Body of pancreas (tissue), 4 donors: Measurements from ENCODE around the gene FOXL2. TPM values are rescaled to one million over a fixed set of nuclear protein-coding genes. Genes with fewer than 3 reads are reported as not detected.

ENCODE experiments used
- ATAC-seq: fragments of 150-250 bp; one replicate; pipeline ENCODE4 v1.9.1; 2016
- DNase-seq, 4 donors: peaks; one replicate each; pipeline ENCODE4 v3.0.0-alpha.2; 2019
- H3K27ac ChIP-seq, 4 donors: fragments of 200-600 bp; sonication (generic); 1 replicate in 3 of 4; 2 replicates in 1 of 4; pipeline versions ENCODE4 v1.5.1 to v1.6.1; 2016 to 2019; ENCODE audit warnings: mild to moderate bottlenecking in 1 of 4, mixed read lengths in 1 of 4, moderate library complexity in 1 of 4
- H3K27me3 ChIP-seq, 2 donors: fragments of 200-600 bp; sonication (generic); one replicate each; pipeline ENCODE4 v1.6.0; 2016; ENCODE audit warnings: mild to moderate bottlenecking in 1 of 2
- H3K36me3 ChIP-seq, 2 donors: fragments of 200-600 bp; sonication (generic); replicated peaks in 1 of 2; 2 replicates each; pipeline ENCODE4 v1.5.1; 2016; ENCODE audit warnings: low read depth in 2 of 2; ENCODE audit not compliant: insufficient read depth in 1 of 2
- H3K4me1 ChIP-seq: fragments of 200-600 bp; sonication (generic); one replicate; pipeline ENCODE4 v1.6.0; 2016
- H3K4me3 ChIP-seq, 2 donors: fragments of 200-600 bp; sonication (generic); 1 replicate in 1 of 2; 2 replicates in 1 of 2; pipeline ENCODE4 v1.5.1; 2016 to 2019
- H3K9me3 ChIP-seq, 3 donors: fragments of 200-600 bp; sonication (generic); 1 replicate in 2 of 3; 2 replicates in 1 of 3; pipeline ENCODE4 v1.5.1; 2016
- POLR2A ChIP-seq, 3 donors: fragments of 450-650 bp; IDR thresholded peaks; one replicate each; pipeline ENCODE4 v1.6.1; 2016; ENCODE audit warnings: antibody characterized with exemption in 3 of 3, mild to moderate bottlenecking in 2 of 3
- WGBS, 2 donors: methylation state at CpG; one replicate each; pipeline ENCODE4 v1.1.5; 2017; 5-methylcytosine and 5-hydroxymethylcytosine counted together
- intact Hi-C: fragments of 100-400 bp; cut with DNase I; formaldehyde crosslinking; loops from one replicate; pipeline ENCODE4 v1.15.1; 2023
- total RNA-seq, 2 donors: library from RNA; depleted of rRNA; stranded (reverse); fragments of >200 nt; gene quantifications; one replicate each; pipeline ENCODE4 v1.1.0, GENCODE V29; 2016
- TF ChIP-seq, protein P1 (sequence below), 7 experiments: fragments of 450-650 bp in 4 of 7; fragments of 200-600 bp in 3 of 7; sonication (generic) in 3 of 7; IDR thresholded peaks; one replicate each; pipeline ENCODE4 v1.5.1; 2016 to 2019; ENCODE audit warnings: antibody characterized with exemption in 7 of 7

Gene FOXL2
- total RNA-seq, 2 donors from 2014 or later, result 0.26 TPM; not detected in 1

DNA sequence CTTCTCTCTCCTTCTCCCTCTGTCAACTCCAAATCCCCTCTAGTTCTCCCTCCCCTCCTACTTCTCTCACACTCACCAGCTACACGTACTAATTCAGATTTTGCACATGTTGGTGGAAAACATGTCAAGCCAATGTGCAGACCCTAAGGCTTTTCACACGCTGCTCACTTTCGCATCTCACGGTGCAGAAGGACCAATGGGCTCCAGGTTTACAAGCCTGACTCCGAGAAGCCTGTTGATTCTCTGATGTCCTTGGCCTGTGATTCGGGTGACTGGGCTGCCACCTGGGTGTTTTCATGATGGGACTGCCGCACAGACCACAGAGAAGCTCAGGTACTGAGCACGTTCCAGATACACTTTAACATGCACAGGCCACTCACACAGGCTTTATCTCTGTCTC, 3.8 kb upstream of the FOXL2 start:
- peaks cover 32% of the 10 kb centered on the region for H3K4me1 ChIP-seq
- DNase-seq (no peak), ATAC-seq (no peak)
- H3K36me3 ChIP-seq, result no peaks in the 10 kb centered on the region
- H3K27me3 ChIP-seq, result peaks cover 0 to 41% of the 10 kb centered on the region in 2 donors
- TF ChIP-seq, protein P1, sequence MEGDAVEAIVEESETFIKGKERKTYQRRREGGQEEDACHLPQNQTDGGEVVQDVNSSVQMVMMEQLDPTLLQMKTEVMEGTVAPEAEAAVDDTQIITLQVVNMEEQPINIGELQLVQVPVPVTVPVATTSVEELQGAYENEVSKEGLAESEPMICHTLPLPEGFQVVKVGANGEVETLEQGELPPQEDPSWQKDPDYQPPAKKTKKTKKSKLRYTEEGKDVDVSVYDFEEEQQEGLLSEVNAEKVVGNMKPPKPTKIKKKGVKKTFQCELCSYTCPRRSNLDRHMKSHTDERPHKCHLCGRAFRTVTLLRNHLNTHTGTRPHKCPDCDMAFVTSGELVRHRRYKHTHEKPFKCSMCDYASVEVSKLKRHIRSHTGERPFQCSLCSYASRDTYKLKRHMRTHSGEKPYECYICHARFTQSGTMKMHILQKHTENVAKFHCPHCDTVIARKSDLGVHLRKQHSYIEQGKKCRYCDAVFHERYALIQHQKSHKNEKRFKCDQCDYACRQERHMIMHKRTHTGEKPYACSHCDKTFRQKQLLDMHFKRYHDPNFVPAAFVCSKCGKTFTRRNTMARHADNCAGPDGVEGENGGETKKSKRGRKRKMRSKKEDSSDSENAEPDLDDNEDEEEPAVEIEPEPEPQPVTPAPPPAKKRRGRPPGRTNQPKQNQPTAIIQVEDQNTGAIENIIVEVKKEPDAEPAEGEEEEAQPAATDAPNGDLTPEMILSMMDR (IDR thresholded peaks at IDR 0.05), result no peak
- no peak for TF ChIP-seq POLR2A (IDR thresholded peaks at IDR 0.05)
- no peak overlapping the region for H3K4me3 ChIP-seq
- H3K9me3 ChIP-seq, result no peaks in the 10 kb centered on the region
- 90 to 96% methylated on average over 6 to 8 of the region's 8 CpGs for WGBS, 2 donors
- no peak overlapping the region for H3K27ac ChIP-seq
- intact Hi-C loops, result no loop called here

DNA sequence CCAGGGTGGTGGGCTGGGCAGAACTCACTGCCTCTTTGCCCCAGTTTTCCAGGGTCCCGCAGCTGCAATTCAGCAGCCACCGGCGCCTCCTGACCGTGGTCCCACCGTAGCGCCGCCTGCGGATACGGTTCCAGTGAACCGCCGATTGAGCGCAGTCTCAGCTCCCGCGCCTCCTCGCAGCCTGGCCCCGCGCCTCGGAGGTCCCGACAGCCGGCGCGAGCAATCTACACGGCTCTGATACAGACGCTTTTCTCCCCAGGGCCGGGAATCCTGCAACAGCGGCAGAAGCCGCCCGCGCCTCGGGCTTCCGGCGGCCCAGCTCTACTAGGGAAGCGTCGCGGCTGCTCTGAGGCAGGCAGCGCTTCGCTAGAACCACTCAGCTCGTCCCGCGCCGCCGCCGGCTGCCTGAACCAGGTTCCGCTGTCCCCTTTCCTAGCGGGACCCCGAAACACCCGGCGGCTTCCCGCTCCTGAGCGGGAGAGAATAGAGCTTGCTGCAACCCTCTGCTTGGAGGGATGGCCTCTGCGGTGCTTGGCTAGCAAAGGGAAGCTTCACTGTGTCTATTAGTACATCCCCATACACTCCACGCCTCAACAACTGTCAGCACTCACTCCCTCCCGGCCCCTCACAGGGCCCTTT, 3.2 kb upstream of the FOXL2 start:
- Histone ChIP-seq H3K27me3 (peaks cover 0 to 42% of the 10 kb centered on the region in 2 donors), H3K27ac (no peak overlapping the region), H3K4me3 (no peak overlapping the region), H3K9me3 (no peaks in the 10 kb centered on the region), H3K4me1 (peaks cover 37% of the 10 kb centered on the region), H3K36me3 (no peaks in the 10 kb centered on the region)
- 3 to 14% methylated on average over 16 to 53 of the region's 53 CpGs for WGBS, 2 donors
- intact Hi-C loops, result no loop called here
- ATAC-seq, result peak; percentile 43
- DNase-seq, result peak in 3 of 4 donors; percentile 17 to 42 (median 35)
- TF ChIP-seq, protein P1 (IDR thresholded peaks at IDR 0.05), result no peak
- TF ChIP-seq POLR2A (IDR thresholded peaks at IDR 0.05), result no peak

- TF ChIP-seq, protein P1 (IDR thresholded peaks at IDR 0.05), result no peak
- no peak for TF ChIP-seq POLR2A (IDR thresholded peaks at IDR 0.05)
- H3K36me3 ChIP-seq, result no peaks in the 10 kb centered on the region
- no peak for DNase-seq
- peaks cover 0 to 48% of the 10 kb centered on the region in 2 donors for H3K27me3 ChIP-seq
- H3K9me3 ChIP-seq, result no peaks in the 10 kb centered on the region
- intact Hi-C loops, result no loop called here
- ATAC-seq, result no peak
- no peak overlapping the region for H3K4me3 ChIP-seq
- H3K4me1 ChIP-seq, result peaks cover 43% of the 10 kb centered on the region
- no peak overlapping the region for H3K27ac ChIP-seq
- WGBS, 2 donors, result 20 to 32% methylated on average over 23 to 27 of the region's 27 CpGs
Measured at GRCh38 chr3:138949445-138950005, 2.6 kb upstream of the FOXL2 start.

DNA sequence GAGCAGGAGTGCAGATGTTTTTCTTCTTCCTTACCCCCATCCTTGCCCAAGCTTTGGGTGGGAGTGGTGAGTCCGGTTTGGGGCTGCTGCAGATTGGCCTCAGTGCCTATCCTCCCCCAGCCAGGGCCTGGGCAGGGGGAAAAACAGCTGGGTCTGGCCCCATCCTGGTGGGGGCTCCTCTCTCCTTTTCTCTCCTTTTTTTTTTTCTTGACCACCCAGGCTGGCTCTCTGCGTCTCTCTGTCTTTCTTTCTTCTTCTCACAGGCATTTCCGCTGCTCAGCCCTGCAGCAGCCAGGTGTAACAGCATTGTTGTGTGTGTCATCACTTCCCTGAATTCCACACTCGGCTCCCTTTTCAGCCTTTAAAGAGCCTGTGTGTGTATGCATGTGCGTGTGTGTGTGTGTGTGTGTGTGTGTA, 2.1 kb upstream of the FOXL2 start:
- no peak for DNase-seq
- Histone ChIP-seq H3K27me3 (peaks cover 0 to 52% of the 10 kb centered on the region in 2 donors), H3K4me3 (no peak overlapping the region), H3K36me3 (no peaks in the 10 kb centered on the region), H3K27ac (no peak overlapping the region), H3K4me1 (peaks cover 46% of the 10 kb centered on the region), H3K9me3 (no peaks in the 10 kb centered on the region)
- intact Hi-C loops, result no loop called here
- TF ChIP-seq, protein P1 (IDR thresholded peaks at IDR 0.05), result no peak
- no peak for TF ChIP-seq POLR2A (IDR thresholded peaks at IDR 0.05)
- WGBS, 2 donors, result 64 to 81% methylated on average over 5 of the region's 5 CpGs
- ATAC-seq, result no peak
